H54 (cell line): ENCODE data around the gene BIN2.
"Not testable (repeated sequence)": the region's sequence is repeated elsewhere in the genome, so short reads cannot be mapped to it uniquely, and the experiment has no call there.

Experiments used
- DNase-seq: peaks from one replicate; pipeline ENCODE4 v3.0.0; 2011; ENCODE audit warnings: low spot score, mixed read lengths; ENCODE audit not compliant: insufficient read length
- FAIRE-seq: peaks from 3 replicates; lab custom pipeline; 2011; peaks lifted over from hg19 to GRCh38; lab: Jason Lieb, UNC
- POLR2A ChIP-seq: IDR thresholded peaks from 2 replicates; pipeline ENCODE4 v1.6.1; 2011; ENCODE audit warnings: low read depth, mild to moderate bottlenecking, low read length

The BIN2 gene

DNA sequence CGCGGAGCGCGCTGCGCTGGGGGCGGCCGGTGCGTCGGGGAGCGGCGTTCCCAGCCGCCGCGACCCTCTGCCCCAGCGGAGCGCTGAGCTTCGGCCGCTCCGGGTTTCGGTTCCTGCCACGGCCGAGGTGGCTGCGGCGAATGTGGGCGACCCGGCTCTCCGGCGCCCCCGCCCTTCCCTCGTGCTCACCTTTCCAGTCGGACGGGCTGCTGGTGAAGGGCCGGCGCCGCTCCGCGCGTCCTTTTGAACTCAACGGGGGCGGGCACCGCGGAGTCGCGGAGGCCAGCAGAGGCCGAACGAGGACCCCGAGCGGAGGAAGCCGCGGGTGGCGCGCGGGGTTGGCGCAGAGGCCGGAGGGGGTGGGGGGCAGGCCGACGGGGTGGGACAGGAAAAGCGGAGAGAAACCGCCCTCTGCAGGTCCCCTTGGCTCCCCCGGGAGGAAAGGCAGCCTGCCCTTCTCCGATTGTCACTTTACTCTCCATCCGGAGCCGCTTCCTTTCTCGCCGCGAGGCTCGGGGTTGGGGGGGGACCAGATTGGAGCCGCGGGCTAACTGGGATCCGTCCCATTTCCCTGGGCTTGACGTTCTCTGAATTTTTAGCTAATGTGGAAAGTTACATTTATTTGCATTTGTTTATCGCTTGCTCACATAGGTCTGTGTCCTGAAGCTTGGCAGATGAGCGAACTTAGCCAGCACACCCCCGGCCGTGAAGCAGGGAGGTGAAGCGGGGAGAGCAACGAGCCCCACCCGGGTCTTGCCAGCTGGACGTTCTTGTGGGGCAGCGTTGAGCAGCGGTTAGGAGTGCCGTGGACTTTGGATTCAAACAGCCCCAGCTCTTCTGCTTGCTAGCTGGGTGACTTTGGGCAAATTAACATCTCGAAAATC is 53.7 kb downstream of the BIN2 start, which contains the start of gene SMAGP:
TSS of gene SMAGP (minus strand) at position 349 of the 884 bp plus-strand sequence. CDS start 1,137 bp downstream, outside the sequence.
- DNase-seq (peak; percentile 52), FAIRE-seq (no peak)
- no peak; the same call in 1 of the 2 replicates for TF ChIP-seq POLR2A

DNA sequence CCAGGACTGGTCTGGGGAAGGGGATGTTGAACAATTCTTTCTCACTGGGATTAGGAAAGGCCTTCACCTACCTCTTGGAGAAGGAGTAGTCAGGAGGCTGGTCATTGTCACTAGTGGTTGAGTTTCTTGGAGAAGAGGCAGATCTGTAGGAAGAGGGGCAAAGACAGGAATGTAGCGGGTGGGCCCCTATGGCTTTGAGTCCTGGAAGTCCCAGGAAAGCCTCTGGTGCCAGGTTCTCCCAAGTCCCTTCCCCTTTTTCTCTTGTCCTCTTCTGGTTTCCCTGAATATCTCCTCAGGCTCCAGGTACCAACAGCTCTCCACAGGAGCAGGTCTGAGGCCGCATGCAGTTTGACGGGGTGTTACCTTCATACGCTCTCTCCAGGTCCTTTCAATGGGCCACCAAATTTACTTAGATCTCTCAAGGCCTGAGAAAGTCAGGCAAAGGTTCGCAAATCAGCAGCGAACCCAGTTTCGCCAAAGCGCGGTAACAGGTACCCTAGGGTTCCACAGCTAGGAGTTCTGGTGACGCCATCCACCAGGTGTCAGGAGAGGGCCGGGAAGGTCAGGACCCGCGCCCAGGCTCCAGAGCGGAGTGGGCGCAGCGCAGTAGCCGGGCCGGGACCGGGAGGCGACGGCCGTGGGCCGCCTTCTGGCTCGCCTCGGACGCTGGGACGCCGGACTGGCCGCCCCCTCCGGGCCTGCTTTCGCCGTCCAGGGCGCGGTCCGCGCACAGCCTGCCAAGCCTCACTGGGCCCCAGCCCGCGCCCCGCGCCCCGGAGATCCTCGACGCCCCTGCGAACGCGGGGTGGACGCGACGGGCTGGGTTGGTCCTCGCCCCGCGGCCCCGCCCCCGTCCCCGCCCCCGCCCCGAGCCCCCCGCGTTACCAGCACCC is 54.6 kb downstream of the BIN2 start:
- DNase-seq (no peak), FAIRE-seq (no peak)
- TF ChIP-seq POLR2A: no peak

DNA sequence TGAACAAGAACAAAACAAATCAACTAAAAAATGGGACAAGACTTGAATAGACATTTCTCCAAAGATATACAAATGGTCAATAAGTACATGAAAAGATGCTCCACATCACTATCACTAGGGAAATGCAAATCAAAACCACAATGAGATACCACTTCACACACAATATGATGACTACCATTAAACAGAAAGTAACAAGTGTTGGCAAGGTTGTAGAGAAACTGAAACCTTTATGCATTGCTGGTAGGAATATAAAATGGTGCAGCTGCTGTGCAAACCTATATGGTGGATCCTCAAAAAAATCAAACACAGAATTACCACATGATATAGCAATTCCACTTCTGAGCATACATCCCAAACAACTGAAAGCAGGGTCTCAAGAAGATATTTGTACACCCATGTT is 59.0 kb downstream of the BIN2 start:
- FAIRE-seq (no peak), DNase-seq (no peak)
- no peak for TF ChIP-seq POLR2A

DNA sequence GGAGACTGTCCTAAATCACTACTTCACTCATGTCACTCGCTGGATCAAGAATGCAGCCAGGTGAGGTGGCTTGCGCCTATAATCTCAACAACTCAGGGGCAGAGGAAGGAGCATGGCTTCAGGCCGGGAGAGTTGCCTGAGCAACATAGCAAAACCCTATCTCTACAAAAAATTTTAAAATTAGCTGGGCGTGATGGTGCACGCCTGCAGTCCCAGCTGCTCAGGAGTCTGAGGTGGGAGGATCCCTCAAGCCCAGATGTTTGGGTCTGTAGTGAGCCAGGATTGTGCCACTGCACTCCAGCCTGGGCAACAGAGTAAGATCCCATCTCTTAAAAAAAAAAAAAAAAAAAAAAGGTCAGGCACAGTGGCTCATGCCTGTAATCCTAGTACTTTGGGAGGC is 59.7 kb downstream of the BIN2 start:
- no peak for FAIRE-seq
- DNase-seq: no peak
- no peak for TF ChIP-seq POLR2A

DNA sequence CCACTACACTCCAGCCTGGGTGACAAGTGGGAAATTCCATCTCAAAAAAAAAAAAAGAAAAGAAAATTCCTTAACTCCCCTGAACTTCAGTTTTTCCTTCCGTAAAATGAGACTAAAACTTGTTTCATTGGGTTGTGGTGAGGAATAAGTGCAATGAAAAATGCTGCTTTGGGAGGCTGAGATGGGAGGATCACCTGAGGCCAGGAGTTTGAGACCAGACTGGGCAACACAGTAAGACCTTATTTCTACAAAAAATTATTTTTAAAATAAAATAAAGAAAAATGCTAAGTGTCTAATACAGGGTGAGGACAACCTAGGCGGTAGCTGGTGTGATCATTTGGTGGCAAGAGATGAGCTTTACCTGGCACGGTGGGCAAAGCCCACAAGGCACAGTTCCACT is 60.6 kb downstream of the BIN2 start:
- TF ChIP-seq POLR2A: no peak
- DNase-seq: no peak
- no peak for FAIRE-seq

DNA sequence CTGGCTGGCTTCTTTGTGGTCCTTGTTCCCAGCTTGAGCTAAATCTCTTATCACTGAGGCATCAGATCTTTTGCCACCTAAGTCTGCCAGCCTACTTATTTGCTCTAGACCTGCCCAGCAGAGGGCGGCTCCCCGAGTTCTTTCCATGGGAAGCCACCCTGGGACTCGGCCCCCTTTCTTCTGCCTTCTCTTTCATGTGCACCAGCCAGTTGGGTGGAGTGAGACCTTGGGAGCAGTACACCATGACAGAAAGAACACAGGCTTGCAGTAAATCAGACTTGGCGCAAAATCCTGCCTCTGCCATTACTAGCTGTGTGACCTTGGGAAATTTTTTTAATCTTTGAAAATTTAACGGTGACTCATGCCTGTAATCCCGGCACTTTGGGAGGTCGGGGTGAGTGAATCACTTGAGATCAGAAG is 61.2 kb downstream of the BIN2 start:
- TF ChIP-seq POLR2A: no peak
- DNase-seq: peak; percentile 60
- FAIRE-seq: peak; percentile 33

DNA sequence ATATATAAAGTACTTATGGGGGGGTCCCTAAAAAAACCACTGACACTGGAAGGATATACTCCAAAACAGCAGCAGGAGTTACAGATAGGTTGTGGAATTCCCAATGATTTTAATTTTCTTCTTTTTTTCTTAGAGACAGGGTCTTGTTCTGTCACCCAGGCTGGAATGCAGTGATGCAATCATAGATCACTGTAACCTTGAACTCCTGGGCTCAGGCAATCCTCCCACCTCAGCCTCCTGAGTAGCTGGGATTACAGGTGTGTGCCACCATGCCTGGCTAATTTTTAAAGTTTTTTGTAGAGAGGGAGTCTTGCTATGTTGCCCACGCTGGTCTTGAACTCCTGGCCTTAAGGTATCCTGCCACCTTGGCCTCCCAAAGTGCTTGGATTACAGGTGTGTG is 64.4 kb downstream of the BIN2 start:
- not testable (repeated sequence) for DNase-seq, FAIRE-seq

DNA sequence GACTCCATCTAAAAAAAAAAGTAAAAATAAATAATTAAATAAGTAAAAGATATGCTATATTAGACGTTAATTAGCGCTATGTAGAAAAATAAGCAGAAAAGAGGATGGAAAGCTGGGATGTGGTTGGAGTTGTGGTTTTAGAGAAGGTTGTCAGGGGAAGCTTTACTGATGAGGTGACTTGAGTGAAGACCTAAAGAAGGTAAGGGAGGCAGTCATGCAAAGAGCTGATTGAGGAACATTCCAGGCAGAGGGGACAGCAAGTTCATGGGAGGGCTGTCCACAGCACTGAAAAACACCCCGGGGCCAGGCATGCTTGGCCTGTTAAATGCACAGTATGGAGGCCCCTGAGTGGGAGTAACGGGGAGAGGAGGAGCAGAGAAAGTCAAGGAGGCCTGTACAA is 69.4 kb downstream of the BIN2 start:
- TF ChIP-seq POLR2A: no peak
- FAIRE-seq (no peak), DNase-seq (no peak)

DNA sequence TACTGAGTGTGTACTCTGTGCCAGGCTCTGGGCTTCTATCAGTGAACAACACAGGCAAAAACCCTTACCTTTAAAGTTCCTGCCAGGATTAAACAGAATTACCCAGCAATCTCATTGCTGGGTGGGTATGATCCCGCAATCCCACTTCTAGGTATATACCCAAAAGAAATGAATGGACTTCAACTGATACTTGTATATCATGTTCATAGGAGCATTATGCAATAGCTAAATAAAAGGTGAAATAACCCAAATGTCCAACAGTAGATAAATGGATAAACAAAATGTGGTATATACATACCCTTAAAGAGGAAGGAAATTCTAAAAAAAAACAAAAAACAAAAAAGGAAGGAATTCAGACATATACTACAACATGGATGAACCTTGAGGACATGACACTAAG is 70.7 kb downstream of the BIN2 start:
- FAIRE-seq (no peak), DNase-seq (no peak)
- no peak for TF ChIP-seq POLR2A

DNA sequence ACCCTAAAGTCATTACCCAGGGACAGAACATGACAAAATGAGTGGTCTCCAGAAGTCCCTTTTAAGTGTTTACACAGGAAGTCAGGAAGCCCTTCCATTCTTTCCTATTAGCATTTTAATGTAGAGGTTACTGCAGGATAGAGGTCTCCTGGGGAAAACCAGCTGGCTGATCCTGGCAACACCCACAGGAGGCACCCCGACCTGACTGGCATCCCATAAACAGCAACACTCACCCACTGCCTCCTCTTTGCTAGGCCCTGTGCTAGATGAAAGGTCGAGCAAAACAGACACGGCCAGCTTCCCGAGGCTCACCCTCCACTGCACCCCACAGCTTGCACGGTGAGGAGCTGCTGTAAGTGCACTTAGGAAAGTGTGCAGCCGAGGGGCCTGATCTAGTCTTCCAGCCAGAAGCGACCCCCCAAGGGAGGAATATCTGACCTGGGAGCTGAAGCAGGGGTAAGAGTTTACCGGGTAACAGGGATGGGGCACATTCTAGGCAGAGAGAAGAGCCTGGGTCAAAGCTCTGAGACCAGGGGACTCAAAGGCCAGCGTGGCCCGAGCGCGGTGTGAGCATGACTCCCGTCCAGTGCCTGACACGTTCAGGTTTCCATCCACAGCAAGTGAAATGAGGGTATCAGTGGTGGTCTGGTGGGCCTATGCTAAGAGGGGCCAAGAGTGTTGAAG is 76.3 kb downstream of the BIN2 start:
- no peak for DNase-seq
- FAIRE-seq: no peak
- no peak for TF ChIP-seq POLR2A

DNA sequence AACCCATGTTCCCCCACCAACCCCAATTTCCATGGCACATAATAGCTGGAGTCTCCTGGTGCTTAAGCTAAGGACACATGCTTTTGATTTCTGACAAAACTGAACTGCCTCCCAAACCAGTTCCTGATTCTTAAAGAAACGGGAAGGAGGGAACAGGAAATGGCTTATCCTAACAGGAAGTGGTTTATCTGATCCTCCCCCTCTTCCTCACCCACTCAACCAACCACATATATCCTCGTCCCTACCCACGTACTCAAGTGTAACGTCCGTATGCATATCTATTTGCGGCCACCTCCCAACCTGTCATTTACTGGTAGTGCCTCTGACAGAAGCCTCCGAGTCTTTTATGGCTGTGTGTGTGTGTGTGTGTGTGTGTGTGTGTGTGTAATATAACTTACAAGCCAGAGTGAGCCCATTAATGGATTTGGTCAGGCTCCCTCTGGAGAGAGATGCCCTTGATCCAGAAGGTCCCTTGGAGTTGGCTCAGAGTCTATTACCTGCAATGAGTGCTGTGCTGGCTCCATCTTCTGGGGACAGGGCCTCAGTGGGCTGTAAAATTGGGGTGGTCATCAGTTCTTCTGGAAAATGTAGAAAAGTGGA is 77.6 kb downstream of the BIN2 start:
- no peak for TF ChIP-seq POLR2A
- DNase-seq (no peak), FAIRE-seq (no peak)

DNA sequence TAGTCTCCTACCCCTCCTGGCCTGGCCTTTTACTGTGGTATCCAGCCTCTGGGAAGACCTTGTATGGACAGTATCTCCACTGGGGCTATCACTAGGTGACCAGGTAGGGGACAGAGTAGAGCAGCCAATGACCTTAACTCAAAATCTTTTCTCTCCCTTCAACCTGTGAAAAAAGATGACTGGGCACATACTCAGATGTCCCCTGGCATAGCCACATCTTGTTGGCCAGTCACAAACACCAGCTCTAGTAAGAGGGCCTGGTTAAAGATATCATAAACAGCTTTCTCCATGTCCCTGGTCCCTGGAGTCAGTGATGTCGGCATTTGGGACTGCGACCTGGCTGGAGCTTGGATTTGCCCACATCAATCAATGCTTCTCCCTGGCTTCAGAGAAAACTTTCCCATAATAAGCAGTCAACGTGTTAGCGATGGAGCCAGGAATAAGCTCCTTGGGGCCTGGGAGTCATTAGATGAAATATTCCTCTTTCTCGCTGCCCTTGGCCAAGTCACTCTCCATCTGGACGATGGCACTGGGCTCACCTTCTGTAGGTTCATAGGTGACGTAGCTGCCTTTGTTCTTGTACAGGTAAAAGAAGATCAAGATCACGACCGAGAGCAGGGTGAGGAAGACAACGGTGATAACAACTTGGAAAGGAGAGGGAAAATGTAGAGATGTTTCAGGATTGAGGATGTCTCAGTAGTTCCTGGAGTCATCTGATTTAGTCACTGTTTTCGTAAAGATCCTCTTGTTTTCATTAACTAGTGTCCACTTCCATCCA is 78.3 kb downstream of the BIN2 start:
- no peak for DNase-seq
- FAIRE-seq: no peak
- no peak for TF ChIP-seq POLR2A
